GM12878 (cell line): ENCODE data around the gene PFKFB3. TPM values are rescaled to one million over a fixed set of nuclear protein-coding genes. Genes with fewer than 3 reads are reported as not detected.

Experiments used
- ATF7 ChIP-seq: fragments of 450-650 bp; IDR thresholded peaks from 2 replicates; pipeline ENCODE4 v1.6.1; 2016; ENCODE audit warnings: low read depth, mild to moderate bottlenecking
- EED ChIP-seq: sonication (generic); IDR thresholded peaks from 2 replicates; pipeline ENCODE4 v1.6.1; 2016; ENCODE audit warnings: antibody characterized with exemption, low read depth
- HDAC2 ChIP-seq: fragments of 200-600 bp; sonication (generic); IDR thresholded peaks from 2 replicates; pipeline ENCODE4 v1.6.1; 2017
- IKZF1 ChIP-seq: fragments of 450-650 bp; conservative IDR thresholded peaks from 2 replicates; pipeline ENCODE4 v1.6.1; 2017; ENCODE audit warnings: antibody characterized with exemption, mild to moderate bottlenecking
- polyA plus RNA-seq, 11 experiments: library from polyadenylated mRNA; depleted of rRNA in 4 of 11; unstranded in 6 of 11; stranded (reverse) in 5 of 11; fragments of >200 nt; fragmentation: Nextera tagmentation in 4 of 11; fragmentation: Illumina TruSeq in 1 of 11; extraction: Ambion mirVana in 4 of 11; extraction: Trizol in 1 of 11; gene quantifications; 1 replicate in 1 of 11; 2 replicates in 10 of 11; pipeline versions ENCODE4 v1.2.1 to v1.2.3, GENCODE V29; 2011 to 2016; ENCODE audit warnings: inconsistent platforms in 2 of 11, missing spikeins in 2 of 11, low read depth in 1 of 11
- total RNA-seq, 4 experiments: library from RNA; depleted of rRNA in 3 of 4; stranded (reverse); fragments of >200 nt in 3 of 4; fragmentation: Illumina TruSeq in 1 of 4; extraction: Trizol in 1 of 4; gene quantifications; 2 replicates each; pipeline versions ENCODE4 v1.2.1 to v1.2.3, GENCODE V29; 2013 to 2021
- TF ChIP-seq, protein P1 (sequence below): fragments of 450-650 bp; IDR thresholded peaks from 2 replicates; pipeline ENCODE4 v1.6.1; 2017; ENCODE audit warnings: mild to moderate bottlenecking, low read depth, inconsistent platforms; ENCODE audit not compliant: poor library complexity, severe bottlenecking
- TF ChIP-seq, protein P2 (sequence below): IDR thresholded peaks from 2 replicates; pipeline ENCODE4 v1.6.1; 2011; ENCODE audit warnings: low read depth, mild to moderate bottlenecking, low read length, moderate library complexity, borderline replicate concordance; ENCODE audit errors: extremely low read depth

The PFKFB3 gene
- total and polyA plus RNA-seq, 10 of the 15 experiments (the other 5 are each of a cell fraction or from before 2014, with no cell fraction given), result 1.6 to 46.7 (median 13.7) TPM

DNA sequence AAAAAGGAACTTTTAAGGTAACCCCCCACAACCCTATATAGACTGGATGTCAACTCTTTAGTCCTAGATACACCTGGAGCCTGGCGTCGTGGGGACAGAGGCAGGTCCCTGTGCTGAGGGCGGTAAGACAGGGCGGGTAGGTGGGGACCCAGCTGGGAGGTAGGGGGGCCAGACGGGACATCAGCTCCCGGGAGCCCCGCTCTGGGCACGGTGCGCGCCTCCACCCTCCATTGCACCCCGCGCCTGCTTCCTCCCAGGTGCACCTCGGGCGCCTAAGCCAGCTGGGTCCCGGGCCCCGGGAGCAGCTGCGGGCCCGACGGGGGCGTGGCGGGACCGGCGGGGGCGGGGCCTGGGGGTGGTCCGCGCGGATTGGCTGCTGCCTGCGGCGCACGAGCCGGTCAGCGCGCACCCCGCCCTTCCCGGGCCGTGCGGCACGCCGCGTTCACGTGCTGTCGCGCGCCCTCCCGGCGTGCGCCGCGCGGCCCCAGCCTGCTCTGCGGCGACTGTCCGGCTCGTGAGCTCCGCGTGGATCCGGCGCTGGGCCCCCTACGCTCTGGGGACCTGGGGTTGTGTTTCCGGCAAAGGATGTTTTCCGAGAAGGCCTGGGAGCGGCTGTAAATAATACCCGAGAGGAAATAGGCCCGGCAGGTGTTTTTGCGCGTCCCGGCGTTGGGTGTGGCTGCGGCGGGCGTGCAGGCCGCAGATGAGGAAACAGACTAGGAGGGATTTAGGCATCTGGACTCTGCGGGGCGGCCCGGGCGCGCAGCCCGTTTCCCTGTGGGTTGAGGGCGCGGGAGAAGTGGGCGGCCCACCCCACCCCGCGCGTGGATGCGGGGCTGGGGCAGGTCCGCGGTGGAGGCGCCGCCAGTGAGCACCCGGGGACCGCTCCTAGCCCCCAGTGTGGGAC lies 39.1 kb upstream of the PFKFB3 start (continued):
- TF ChIP-seq, protein P1, sequence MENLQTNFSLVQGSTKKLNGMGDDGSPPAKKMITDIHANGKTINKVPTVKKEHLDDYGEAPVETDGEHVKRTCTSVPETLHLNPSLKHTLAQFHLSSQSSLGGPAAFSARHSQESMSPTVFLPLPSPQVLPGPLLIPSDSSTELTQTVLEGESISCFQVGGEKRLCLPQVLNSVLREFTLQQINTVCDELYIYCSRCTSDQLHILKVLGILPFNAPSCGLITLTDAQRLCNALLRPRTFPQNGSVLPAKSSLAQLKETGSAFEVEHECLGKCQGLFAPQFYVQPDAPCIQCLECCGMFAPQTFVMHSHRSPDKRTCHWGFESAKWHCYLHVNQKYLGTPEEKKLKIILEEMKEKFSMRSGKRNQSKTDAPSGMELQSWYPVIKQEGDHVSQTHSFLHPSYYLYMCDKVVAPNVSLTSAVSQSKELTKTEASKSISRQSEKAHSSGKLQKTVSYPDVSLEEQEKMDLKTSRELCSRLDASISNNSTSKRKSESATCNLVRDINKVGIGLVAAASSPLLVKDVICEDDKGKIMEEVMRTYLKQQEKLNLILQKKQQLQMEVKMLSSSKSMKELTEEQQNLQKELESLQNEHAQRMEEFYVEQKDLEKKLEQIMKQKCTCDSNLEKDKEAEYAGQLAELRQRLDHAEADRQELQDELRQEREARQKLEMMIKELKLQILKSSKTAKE, result no peak
- TF ChIP-seq HDAC2 (0 out of 2 replicates have a peak, but pooled peaks have one; percentile 42), IKZF1 (peak; percentile 80), EED (peak; percentile 19; the same call in 1 of the 2 replicates), ATF7 (no peak)
- TF ChIP-seq, protein P2, sequence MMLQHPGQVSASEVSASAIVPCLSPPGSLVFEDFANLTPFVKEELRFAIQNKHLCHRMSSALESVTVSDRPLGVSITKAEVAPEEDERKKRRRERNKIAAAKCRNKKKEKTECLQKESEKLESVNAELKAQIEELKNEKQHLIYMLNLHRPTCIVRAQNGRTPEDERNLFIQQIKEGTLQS, result peak; percentile 54; the same call in 1 of the 2 replicates
